GM12878 (cell line): ENCODE results near the gene SPATA32. TPM values are rescaled to one million over a fixed set of nuclear protein-coding genes. Genes with fewer than 3 reads are reported as not detected.

Experiments
- BCL3 ChIP-seq: IDR thresholded peaks from 2 replicates; pipeline ENCODE4 v1.6.1; 2011; ENCODE audit warnings: borderline replicate concordance, low read depth, mild to moderate bottlenecking, moderate library complexity, low read length; ENCODE audit not compliant: insufficient read depth, poor library complexity, severe bottlenecking
- CBFB ChIP-seq: IDR thresholded peaks from 2 replicates; pipeline ENCODE4 v1.6.1; 2016; ENCODE audit warnings: antibody characterized with exemption, low read depth
- CHD1 ChIP-seq: IDR thresholded peaks from 2 replicates; pipeline ENCODE4 v1.6.1; 2012; ENCODE audit warnings: low read depth, low read length, improper control_type of control experiment
- CHD4 ChIP-seq: fragments of 200-600 bp; sonication (generic); IDR thresholded peaks from 2 replicates; pipeline ENCODE4 v1.6.1; 2016; ENCODE audit warnings: mild to moderate bottlenecking
- CREM ChIP-seq: IDR thresholded peaks from 2 replicates; pipeline ENCODE4 v1.6.1; 2014; ENCODE audit warnings: antibody characterized with exemption, low read depth
- GABPA ChIP-seq: IDR thresholded peaks from 2 replicates; pipeline ENCODE4 v1.6.1; 2014; ENCODE audit warnings: antibody characterized with exemption, low read depth, mild to moderate bottlenecking, inconsistent platforms
- HCFC1 ChIP-seq: fragments of 150-350 bp; IDR thresholded peaks from 2 replicates; pipeline ENCODE4 v1.6.1; 2014; ENCODE audit warnings: low read length
- JUNB ChIP-seq: IDR thresholded peaks from 2 replicates; pipeline ENCODE4 v1.6.1; 2016; ENCODE audit warnings: antibody characterized with exemption, mild to moderate bottlenecking
- JUND ChIP-seq: IDR thresholded peaks from 2 replicates; pipeline ENCODE4 v1.6.1; 2012; ENCODE audit warnings: low read depth, mild to moderate bottlenecking, low read length, improper control_type of control experiment, moderate library complexity
- MEF2B ChIP-seq: fragments of 450-650 bp; IDR thresholded peaks from 2 replicates; pipeline ENCODE4 v1.6.1; 2018; ENCODE audit warnings: mild to moderate bottlenecking, moderate library complexity; ENCODE audit not compliant: partially characterized antibody, poor library complexity, severe bottlenecking
- NFYA ChIP-seq: IDR thresholded peaks from 2 replicates; pipeline ENCODE4 v1.6.1; 2011; ENCODE audit warnings: low read depth, mild to moderate bottlenecking, low read length, improper control_type of control experiment, borderline replicate concordance
- NKRF ChIP-seq: fragments of 450-650 bp; conservative IDR thresholded peaks from 2 replicates; pipeline ENCODE4 v1.6.1; 2017; ENCODE audit warnings: mild to moderate bottlenecking, moderate library complexity
- RELA ChIP-seq: fragments of 450-650 bp; IDR thresholded peaks from 2 replicates; pipeline ENCODE4 v1.8.0; 2014; ENCODE audit warnings: borderline replicate concordance; ENCODE audit not compliant: partially characterized antibody
- RELB ChIP-seq: fragments of 450-650 bp; IDR thresholded peaks from 2 replicates; pipeline ENCODE4 v1.6.1; 2017; ENCODE audit warnings: low read depth, mild to moderate bottlenecking, moderate library complexity
- SKIL ChIP-seq: fragments of 450-650 bp; IDR thresholded peaks from 2 replicates; pipeline ENCODE4 v1.6.1; 2017; ENCODE audit warnings: mild to moderate bottlenecking, low read depth, inconsistent platforms; ENCODE audit not compliant: poor library complexity, severe bottlenecking
- SMAD1 ChIP-seq: fragments of 450-650 bp; IDR thresholded peaks from 2 replicates; pipeline ENCODE4 v1.6.1; 2018; ENCODE audit warnings: mild to moderate bottlenecking, low read depth; ENCODE audit not compliant: partially characterized antibody
- SPI1 ChIP-seq: IDR thresholded peaks from 2 replicates; pipeline ENCODE4 v1.6.1; 2011; ENCODE audit warnings: low read depth, mild to moderate bottlenecking, low read length, moderate library complexity, borderline replicate concordance; ENCODE audit not compliant: insufficient read depth
- SREBF2 ChIP-seq: IDR thresholded peaks from 2 replicates; pipeline ENCODE4 v1.6.1; 2012; ENCODE audit warnings: mild to moderate bottlenecking, low read length
- YY1 ChIP-seq: IDR thresholded peaks from 2 replicates; pipeline ENCODE4 v1.6.1; 2011; ENCODE audit warnings: low read depth, mild to moderate bottlenecking, low read length
- ZBED1 ChIP-seq: IDR thresholded peaks from 2 replicates; pipeline ENCODE4 v1.6.1; 2016; ENCODE audit warnings: borderline replicate concordance
- ZBTB33 ChIP-seq: fragments of 450-650 bp; IDR thresholded peaks from 2 replicates; pipeline ENCODE4 v1.6.1; 2017; ENCODE audit warnings: mild to moderate bottlenecking
- ZSCAN29 ChIP-seq: fragments of 450-650 bp; IDR thresholded peaks from 2 replicates; pipeline ENCODE4 v1.6.1; 2017; ENCODE audit warnings: mild to moderate bottlenecking, moderate library complexity
- polyA plus RNA-seq, 11 experiments: library from polyadenylated mRNA; depleted of rRNA in 4 of 11; unstranded in 6 of 11; stranded (reverse) in 5 of 11; fragments of >200 nt; fragmentation: Nextera tagmentation in 4 of 11; fragmentation: Illumina TruSeq in 1 of 11; extraction: Ambion mirVana in 4 of 11; extraction: Trizol in 1 of 11; gene quantifications; 1 replicate in 1 of 11; 2 replicates in 10 of 11; pipeline versions ENCODE4 v1.2.1 to v1.2.3, GENCODE V29; 2011 to 2016; ENCODE audit warnings: inconsistent platforms in 2 of 11, missing spikeins in 2 of 11, low read depth in 1 of 11
- total RNA-seq, 4 experiments: library from RNA; depleted of rRNA in 3 of 4; stranded (reverse); fragments of >200 nt in 3 of 4; fragmentation: Illumina TruSeq in 1 of 4; extraction: Trizol in 1 of 4; gene quantifications; 2 replicates each; pipeline versions ENCODE4 v1.2.1 to v1.2.3, GENCODE V29; 2013 to 2021

SPATA32 gene
- total and polyA plus RNA-seq, 10 of the 15 experiments (the other 5 are each of a cell fraction or from before 2014, with no cell fraction given) = 0.03 to 0.35 (median 0.11) TPM; not detected in 3

- TF ChIP-seq NFYA (no peak), SREBF2 (no peak), ZSCAN29 (no peak), JUND (no peak), CHD1 (no peak), ZBED1 (no peak), CHD4 (no peak), MEF2B (no peak), NKRF (no peak), SPI1 (no peak), HCFC1 (no peak), RELB (peak; percentile 29; the same call in 1 of the 2 replicates), GABPA (no peak), CBFB (peak; percentile 16; the same call in 1 of the 2 replicates), RELA (peak; percentile 53), CREM (no peak), SMAD1 (no peak), ZBTB33 (no peak), YY1 (peak; percentile 79; the same call in 1 of the 2 replicates), BCL3 (no peak), SKIL (no peak), JUNB (no peak)
Observed at GRCh38 chr17:45218895-45219661, 42.8 kb downstream of the SPATA32 start (continued).
